GM12878 (cell line): ENCODE measurements around the gene SLC35F6.

Experiments used
- BHLHE40 ChIP-seq, 2 experiments: fragments of 450-650 bp in 1 of 2; IDR thresholded peaks; 2 replicates each; pipeline ENCODE4 v1.6.1; 2011 to 2017; ENCODE audit warnings: low read depth in 2 of 2, borderline replicate concordance in 1 of 2, improper control_type of control experiment in 1 of 2, low read length in 1 of 2, mild to moderate bottlenecking in 1 of 2
- MYC ChIP-seq: IDR thresholded peaks from 2 replicates; pipeline ENCODE4 v1.6.1; 2011; ENCODE audit warnings: mild to moderate bottlenecking, low read length, moderate library complexity, inconsistent platforms; ENCODE audit not compliant: insufficient read depth, insufficient replicate concordance, insufficient read length, severe bottlenecking
- PBX3 ChIP-seq: IDR thresholded peaks from 2 replicates; pipeline ENCODE4 v1.6.1; 2011; ENCODE audit warnings: mild to moderate bottlenecking, low read depth, low read length, moderate library complexity; ENCODE audit not compliant: insufficient replicate concordance
- POLR2A ChIP-seq: IDR thresholded peaks from 2 replicates; pipeline ENCODE4 v1.6.1; 2011; ENCODE audit warnings: low read depth, mild to moderate bottlenecking, low read length
- POLR2AphosphoS2 ChIP-seq: IDR thresholded peaks from 2 replicates; pipeline ENCODE4 v1.6.1; 2011; ENCODE audit warnings: low read depth, mild to moderate bottlenecking, low read length, improper control_type of control experiment, moderate library complexity
- YBX1 ChIP-seq: fragments of 450-650 bp; IDR thresholded peaks from 2 replicates; pipeline ENCODE4 v1.6.1; 2016; ENCODE audit warnings: antibody characterized with exemption

DNA sequence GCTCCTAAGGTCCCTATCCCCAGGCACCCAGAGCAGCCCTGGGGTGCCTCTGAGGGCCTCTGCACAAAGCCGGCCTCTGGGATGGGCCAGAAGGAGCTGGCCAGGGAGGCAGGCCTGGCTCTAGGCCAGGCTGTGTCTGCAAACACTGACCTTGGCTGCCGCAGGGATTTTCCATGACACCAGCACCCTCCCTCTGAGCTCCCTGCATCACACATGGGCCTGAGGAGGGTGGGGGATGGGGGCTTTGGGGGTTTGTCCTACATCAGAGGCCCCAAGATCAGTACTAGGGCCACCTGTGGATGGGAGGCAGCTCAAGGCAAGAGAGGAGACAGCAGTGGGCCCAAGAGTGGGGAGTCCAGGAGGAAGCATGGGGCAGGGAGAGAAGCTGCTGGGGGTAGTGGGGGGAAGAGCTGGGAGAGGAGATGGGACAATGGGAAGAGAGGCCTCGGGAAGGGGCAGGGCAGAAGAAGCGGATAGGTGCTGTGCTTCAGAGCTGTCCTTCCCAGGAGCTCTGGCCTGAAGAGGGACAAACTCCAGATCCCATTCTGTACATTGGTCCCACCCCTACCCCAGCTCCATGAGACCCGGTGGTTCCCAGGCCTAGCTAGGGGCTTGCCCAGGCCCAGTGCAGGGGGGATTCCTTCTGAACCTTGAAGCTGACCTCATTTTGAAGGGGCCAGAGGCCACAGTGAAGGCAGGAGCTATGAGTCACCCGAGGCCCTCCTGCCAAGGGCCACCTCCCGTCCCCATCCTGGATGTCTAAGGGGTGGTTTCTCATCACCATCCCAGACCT is 43.6 kb upstream of the SLC35F6 start:
- no peak for TF ChIP-seq YBX1
- no peak for TF ChIP-seq POLR2AphosphoS2
- no peak for TF ChIP-seq POLR2A
- no peak for TF ChIP-seq PBX3
- TF ChIP-seq BHLHE40 (IDR thresholded peaks at IDR 0.05; ENCODE audit: borderline replicate concordance in 1 of 2, low read depth in 2 of 2, low read length in 1 of 2) = no peak
- no peak for TF ChIP-seq MYC
